NCI-H2171 (cell line): ENCODE data around the gene SEMG2.
A peak's percentile ranks its signal among the peaks of the same experiment; 100 is the strongest.

Source experiments
- DNase-seq: peaks from one replicate; lab custom pipeline; 2025; lab: John Stamatoyannopoulos, UW

Gene SEMG2

GRCh38 chr20:45221076-45221475 lies at the start of gene SEMG2:
TSS of gene SEMG2 (plus strand) at chr20:45221373. CDS start at chr20:45221390, 17 bp downstream.
- no peak for DNase-seq

- DNase-seq: no peak
Observed at GRCh38 chr20:45173522-45173921, 47.7 kb upstream of the SEMG2 start.

GRCh38 chr20:45174434-45175364 lies 46.5 kb upstream of the SEMG2 start, which contains the start of gene PI3:
TSS of gene PI3 (plus strand) at chr20:45174902. CDS start at chr20:45174923, 21 bp downstream.
- DNase-seq: no peak

- DNase-seq: no peak
Observed at GRCh38 chr20:45176526-45177267, 44.5 kb upstream of the SEMG2 start.

GRCh38 chr20:45179166-45179565 lies 42.0 kb upstream of the SEMG2 start:
- DNase-seq: no peak

GRCh38 chr20:45181639-45182038 lies 39.5 kb upstream of the SEMG2 start:
- no peak for DNase-seq

GRCh38 chr20:45183084-45183483 lies 38.1 kb upstream of the SEMG2 start:
- no peak for DNase-seq

GRCh38 chr20:45187693-45188092 lies 33.5 kb upstream of the SEMG2 start:
- DNase-seq: no peak

GRCh38 chr20:45189067-45189609 lies 32.0 kb upstream of the SEMG2 start:
- no peak for DNase-seq

- no peak for DNase-seq
Observed at GRCh38 chr20:45189861-45190260, 31.3 kb upstream of the SEMG2 start.

GRCh38 chr20:45191926-45192325 lies 29.2 kb upstream of the SEMG2 start:
- DNase-seq: no peak

- no peak for DNase-seq
Observed at GRCh38 chr20:45193331-45193730, 27.8 kb upstream of the SEMG2 start.

GRCh38 chr20:45206725-45207124 lies 14.4 kb upstream of the SEMG2 start, which contains the start of gene SEMG1:
TSS of gene SEMG1 (plus strand) at chr20:45207033. CDS start at chr20:45207054, 21 bp downstream.
- DNase-seq: no peak

- no peak for DNase-seq
Observed at GRCh38 chr20:45209924-45210323, 11.2 kb upstream of the SEMG2 start.

GRCh38 chr20:45211569-45212474 lies 9.4 kb upstream of the SEMG2 start:
- DNase-seq: peak; percentile 74

GRCh38 chr20:45212836-45213235 lies 8.3 kb upstream of the SEMG2 start:
- DNase-seq: no peak

GRCh38 chr20:45218124-45218523 lies 3.0 kb upstream of the SEMG2 start:
- DNase-seq: no peak

GRCh38 chr20:45218636-45219035 lies 2.5 kb upstream of the SEMG2 start:
- no peak for DNase-seq

- DNase-seq: no peak
Observed at GRCh38 chr20:45223136-45223535, 2.0 kb downstream of the SEMG2 start.

GRCh38 chr20:45226287-45226686 lies 5.1 kb downstream of the SEMG2 start:
- no peak for DNase-seq

GRCh38 chr20:45229264-45230056 lies 8.3 kb downstream of the SEMG2 start:
- no peak for DNase-seq
